ENCODE data around the gene CAPN13.

CAPN13 gene

GRCh38 chr2:30789670-30790210 is 17.5 kb downstream of the CAPN13 start:
- no peak for DNase-seq (ENCODE audit: extremely low read depth, low read depth)

GRCh38 chr2:30786923-30787685 is 20.1 kb downstream of the CAPN13 start:
- no peak for DNase-seq (ENCODE audit: extremely low read depth, low read depth)
- TF ChIP-seq CTCF (IDR thresholded peaks at IDR 0.05; ENCODE audit: low read depth, low read length): no peak

More at GRCh38 chr2:30789670-30790210, 17.5 kb downstream of the CAPN13 start:
- no peak for TF ChIP-seq CTCF (IDR thresholded peaks at IDR 0.05; ENCODE audit: low read depth, low read length)

- TF ChIP-seq CTCF (IDR thresholded peaks at IDR 0.05; ENCODE audit: low read depth, low read length): no peak
Observed at GRCh38 chr2:30784682-30785081, 22.6 kb downstream of the CAPN13 start.

GRCh38 chr2:30781961-30782533 is 25.2 kb downstream of the CAPN13 start:
- DNase-seq (ENCODE audit: extremely low read depth, low read depth): no peak
- TF ChIP-seq CTCF (IDR thresholded peaks at IDR 0.05; ENCODE audit: low read depth, low read length): no peak

More at GRCh38 chr2:30784682-30785081, 22.6 kb downstream of the CAPN13 start:
- no peak for DNase-seq (ENCODE audit: extremely low read depth, low read depth)

GRCh38 chr2:30781451-30781850 is 25.8 kb downstream of the CAPN13 start:
- TF ChIP-seq CTCF (IDR thresholded peaks at IDR 0.05; ENCODE audit: low read depth, low read length): no peak
- DNase-seq (ENCODE audit: extremely low read depth, low read depth): no peak

GRCh38 chr2:30780776-30781330 is 26.4 kb downstream of the CAPN13 start:
- DNase-seq (ENCODE audit: extremely low read depth, low read depth): no peak
- TF ChIP-seq CTCF (IDR thresholded peaks at IDR 0.05; ENCODE audit: low read depth, low read length): no peak

- TF ChIP-seq CTCF (IDR thresholded peaks at IDR 0.05; ENCODE audit: low read depth, low read length): no peak
- DNase-seq (ENCODE audit: extremely low read depth, low read depth): no peak
Observed at GRCh38 chr2:30778611-30779010, 28.6 kb downstream of the CAPN13 start.
